ENCODE measurements around the gene SPX.

Gene SPX

GRCh38 chr12:21526053-21526452 lies at the start of gene SPX:
Gene SPX, plus strand, starts transcription at chr12:21526296. Its CDS starts 177 bp downstream, at chr12:21526473.
- no peak for DNase-seq (ENCODE audit: low read depth)

- no peak for DNase-seq (ENCODE audit: low read depth)
Measured at GRCh38 chr12:21476949-21477348, 49.1 kb upstream of the SPX start.

GRCh38 chr12:21478756-21479455 lies 47.2 kb upstream of the SPX start:
- no peak for DNase-seq (ENCODE audit: low read depth)

GRCh38 chr12:21483531-21483930 lies 42.6 kb upstream of the SPX start:
- DNase-seq (ENCODE audit: low read depth): no peak

DNA sequence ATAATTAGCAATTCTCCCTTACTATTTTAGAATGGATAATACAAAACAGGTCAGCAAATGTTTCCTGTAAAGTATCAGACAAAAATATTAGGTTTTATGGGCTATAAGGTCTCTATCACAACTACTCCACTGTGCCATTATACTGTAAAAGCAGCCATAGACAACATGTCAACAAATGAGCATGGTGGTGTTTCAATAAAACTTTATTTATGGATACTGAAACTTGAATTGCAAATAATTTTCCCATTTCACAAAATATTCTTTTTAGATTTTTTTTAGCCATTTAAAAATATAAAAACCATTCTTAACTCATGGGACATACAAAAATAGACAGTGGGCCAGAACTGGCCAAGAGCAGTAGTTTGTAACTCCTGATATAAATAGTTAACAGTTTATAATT lies 40.1 kb upstream of the SPX start:
- no peak for DNase-seq (ENCODE audit: low read depth)

GRCh38 chr12:21499765-21500164 lies 26.3 kb upstream of the SPX start:
- DNase-seq (ENCODE audit: low read depth): no peak

GRCh38 chr12:21500786-21501257 lies 25.3 kb upstream of the SPX start:
- DNase-seq (ENCODE audit: low read depth): no peak

GRCh38 chr12:21501258-21502163 lies 24.6 kb upstream of the SPX start, which contains the start of the genes GOLT1B and RECQL:
Gene GOLT1B, plus strand, starts transcription at chr12:21501789. Its CDS starts 135 bp downstream, at chr12:21501924.
Gene RECQL, minus strand, starts transcription at chr12:21501635. Its CDS starts 2,065 bp downstream, at chr12:21499570.
- DNase-seq (ENCODE audit: low read depth): peak; percentile 86

- DNase-seq (ENCODE audit: low read depth): peak; percentile 23
Measured at GRCh38 chr12:21502164-21502496, 24.0 kb upstream of the SPX start.

DNA sequence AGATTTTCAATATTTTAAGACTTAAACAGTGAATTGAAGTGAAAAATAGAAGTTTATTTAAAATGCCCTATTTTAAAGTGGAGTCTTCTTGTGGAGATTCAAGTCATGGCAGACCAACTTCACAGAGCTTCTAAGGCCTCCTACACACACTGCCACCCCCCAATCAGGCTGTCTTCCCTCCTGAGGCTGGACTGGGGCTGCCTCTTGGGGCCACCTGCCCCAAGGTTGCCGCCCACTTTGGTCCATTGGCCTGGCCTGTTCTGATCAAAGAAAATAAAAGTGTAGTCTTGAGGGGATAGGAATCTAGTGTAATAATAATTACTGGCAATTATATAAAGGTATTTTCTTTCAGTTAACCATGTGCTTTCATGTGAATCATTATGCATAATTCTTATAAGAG lies 23.2 kb upstream of the SPX start:
- DNase-seq (ENCODE audit: low read depth): no peak

DNA sequence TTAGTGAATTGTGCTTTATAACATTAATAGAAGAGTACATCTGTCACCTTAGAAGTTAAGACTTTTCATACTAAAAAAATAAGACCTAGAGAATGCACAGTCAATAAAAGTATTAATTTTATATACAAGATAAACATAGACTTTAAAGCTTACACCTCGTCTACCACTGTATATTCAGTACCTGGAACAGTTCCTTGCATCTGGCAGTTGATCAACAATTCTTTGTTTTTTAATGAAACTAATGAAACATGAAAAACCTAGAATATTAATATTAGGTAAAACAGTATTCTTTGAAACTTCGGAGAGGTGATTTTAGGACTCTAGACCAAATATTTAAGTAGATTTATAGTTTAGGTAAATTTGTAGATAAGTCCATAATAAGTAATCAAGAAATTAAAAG lies 20.2 kb upstream of the SPX start:
- no peak for DNase-seq (ENCODE audit: low read depth)

- DNase-seq (ENCODE audit: low read depth): no peak
Measured at GRCh38 chr12:21507849-21508248, 18.2 kb upstream of the SPX start.

GRCh38 chr12:21509768-21510167 lies 16.3 kb upstream of the SPX start:
- no peak for DNase-seq (ENCODE audit: low read depth)

GRCh38 chr12:21516281-21516680 lies 9.8 kb upstream of the SPX start:
- no peak for DNase-seq (ENCODE audit: low read depth)

DNA sequence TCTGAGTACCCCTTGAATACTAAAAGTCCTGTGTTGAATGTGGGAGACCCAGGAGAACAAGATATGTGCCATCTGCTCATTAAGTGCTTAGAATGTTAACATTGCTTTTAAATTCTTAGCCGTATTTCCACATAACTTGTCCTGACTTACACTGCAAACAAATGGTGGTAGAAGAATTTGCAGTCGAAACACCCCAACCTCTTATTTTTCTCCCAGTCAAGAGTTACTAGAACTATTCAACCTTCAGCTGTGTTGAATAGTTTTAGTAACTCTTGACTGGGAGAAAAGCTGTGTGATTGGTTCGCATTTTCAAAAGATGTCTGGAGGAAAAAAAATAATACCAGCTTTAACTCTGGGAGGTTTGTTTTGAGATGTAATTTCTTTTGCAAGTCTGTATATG lies 7.6 kb upstream of the SPX start:
- DNase-seq (ENCODE audit: low read depth): no peak

- no peak for DNase-seq (ENCODE audit: low read depth)
Measured at GRCh38 chr12:21521541-21521940, 4.6 kb upstream of the SPX start.

DNA sequence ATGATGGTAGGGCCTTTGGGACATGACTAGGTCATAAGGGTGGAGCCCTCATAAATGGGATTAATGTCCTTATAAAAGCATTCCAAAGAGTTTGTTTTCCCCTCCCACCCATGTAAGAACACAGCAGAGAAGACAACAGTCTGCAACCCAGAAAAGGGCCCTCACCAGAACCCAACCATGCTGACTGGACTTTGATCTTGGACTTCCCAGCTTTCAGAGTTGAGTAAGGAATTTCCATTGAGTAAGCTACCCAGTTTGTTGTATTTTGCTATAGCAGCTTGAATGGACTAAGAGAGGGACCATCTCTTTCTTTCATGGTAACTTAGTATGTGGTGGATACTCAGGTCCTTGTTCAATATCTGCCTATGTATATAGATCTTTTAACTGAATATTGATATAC lies 2.9 kb upstream of the SPX start:
- no peak for DNase-seq (ENCODE audit: low read depth)

DNA sequence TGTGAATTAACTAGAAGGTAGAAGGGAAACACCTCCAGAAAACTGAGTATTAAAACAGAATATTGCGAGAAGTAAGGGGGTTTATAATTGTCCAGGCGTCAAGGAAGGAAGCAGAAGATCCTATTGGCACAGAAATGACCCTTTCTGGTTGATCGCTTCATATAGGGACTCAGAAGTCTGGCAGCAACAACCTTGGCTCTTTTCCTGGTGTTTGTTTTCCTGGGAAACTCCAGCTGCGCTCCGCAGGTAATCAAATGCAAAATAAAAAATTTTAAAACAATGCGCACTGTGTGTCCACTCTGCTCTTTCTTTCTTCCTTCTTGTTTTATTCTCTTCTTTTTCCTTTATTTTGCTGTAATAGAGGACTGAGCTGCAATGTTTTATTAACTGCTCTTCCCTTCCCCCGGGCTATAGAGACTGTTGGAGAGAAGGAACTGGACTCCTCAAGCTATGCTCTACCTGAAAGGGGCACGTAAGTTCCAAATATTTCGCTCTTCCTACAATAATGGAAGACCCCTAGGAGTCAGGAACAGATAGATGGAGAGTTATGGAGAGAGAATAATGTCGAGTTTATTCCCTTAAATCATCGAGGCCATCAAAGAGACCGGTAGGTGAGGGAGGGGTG lies 737 bp downstream of the SPX start:
- DNase-seq (ENCODE audit: low read depth): no peak

- DNase-seq (ENCODE audit: low read depth): peak; percentile 33
Measured at GRCh38 chr12:21527451-21528180, 1.5 kb downstream of the SPX start.

DNA sequence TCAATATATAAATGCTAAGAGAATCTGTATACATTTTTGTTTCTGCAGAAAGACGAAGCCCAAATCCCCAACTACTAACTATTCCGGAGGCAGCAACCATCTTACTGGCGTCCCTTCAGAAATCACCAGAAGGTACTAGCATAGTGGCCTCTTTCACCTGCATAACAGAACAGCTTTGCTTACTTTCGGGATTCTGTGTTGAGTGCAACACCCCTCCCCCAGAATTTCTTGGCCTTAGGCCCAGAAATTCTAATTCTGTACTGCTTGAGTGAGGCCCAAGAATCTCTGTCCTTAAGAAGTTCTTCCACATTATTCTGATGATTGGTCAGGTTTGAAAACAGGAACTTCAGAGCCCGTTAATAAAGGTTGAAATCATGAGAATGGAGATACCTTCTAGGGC lies 2.9 kb downstream of the SPX start:
- no peak for DNase-seq (ENCODE audit: low read depth)

GRCh38 chr12:21529456-21529855 lies 3.4 kb downstream of the SPX start:
- no peak for DNase-seq (ENCODE audit: low read depth)

- no peak for DNase-seq (ENCODE audit: low read depth)
Measured at GRCh38 chr12:21538061-21538653, 12.1 kb downstream of the SPX start.

Measured in activated T-cell treated with anti-CD3 and anti-CD28 coated beads for 24 hours (primary cell).